Measurements from ENCODE around the gene TRPV5. TPM values are rescaled to one million over a fixed set of nuclear protein-coding genes. Genes with fewer than 3 reads are reported as not detected.

The TRPV5 gene
- total and polyA plus RNA-seq, 2 of the 8 experiments (the other 6 are each of a cell fraction or from before 2014, with no cell fraction given), result 0.03 TPM; not detected in 1

DNA sequence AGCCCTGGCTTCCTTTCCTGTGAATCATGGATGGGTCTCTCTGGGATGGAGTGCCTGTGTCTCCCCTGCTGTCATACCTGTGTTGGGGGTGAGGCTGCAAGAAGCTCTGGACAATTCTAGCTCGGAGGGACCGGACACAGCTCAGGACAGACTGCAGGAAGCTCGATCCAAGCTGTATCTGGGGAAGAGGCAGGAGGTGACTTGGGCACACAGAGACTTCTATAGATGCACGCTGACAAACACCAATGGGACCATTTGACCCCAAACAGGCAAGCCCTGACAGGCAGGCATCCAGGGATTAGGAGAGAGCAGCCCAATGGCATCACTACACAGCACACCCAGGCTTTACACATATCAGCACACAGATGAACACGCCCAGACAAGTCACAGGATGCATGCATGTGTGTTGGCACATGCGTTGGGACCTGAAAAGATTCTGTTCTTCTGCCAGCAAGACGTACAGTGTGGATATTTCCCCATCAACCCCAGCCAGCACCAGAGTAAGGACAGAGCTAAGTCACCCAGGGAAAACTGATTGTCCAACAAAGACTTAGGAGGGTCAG, 10.2 kb upstream of the TRPV5 start:
- H4K5ac ChIP-seq (ENCODE audit: insufficient read length, low read depth, low read length), result no peak overlapping the region
- H3K4me1 ChIP-seq (replicated peaks in 1 of 4; ENCODE audit: control insufficient read depth in 3 of 4, insufficient read depth in 4 of 4, low read length in 3 of 4), result no peaks in the 10 kb centered on the region
- TF ChIP-seq SP4 (IDR thresholded peaks at IDR 0.05; ENCODE audit: low read length) (no peak), CTBP2 (IDR thresholded peaks at IDR 0.05; ENCODE audit: borderline replicate concordance, insufficient read depth, insufficient read length, low read length) (no peak), TAF7 (optimal IDR thresholded peaks at IDR 0.05; ENCODE audit: borderline replicate concordance, low read depth, low read length) (no peak), SIRT6 (IDR thresholded peaks at IDR 0.05; ENCODE audit: low read length) (no peak), POLR2AphosphoS5 (IDR thresholded peaks at IDR 0.05; ENCODE audit: low read depth, low read length) (no peak)
- TF ChIP-seq, protein P1, sequence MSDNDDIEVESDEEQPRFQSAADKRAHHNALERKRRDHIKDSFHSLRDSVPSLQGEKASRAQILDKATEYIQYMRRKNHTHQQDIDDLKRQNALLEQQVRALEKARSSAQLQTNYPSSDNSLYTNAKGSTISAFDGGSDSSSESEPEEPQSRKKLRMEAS (IDR thresholded peaks at IDR 0.05), result no peak
- TF ChIP-seq, protein P2, sequence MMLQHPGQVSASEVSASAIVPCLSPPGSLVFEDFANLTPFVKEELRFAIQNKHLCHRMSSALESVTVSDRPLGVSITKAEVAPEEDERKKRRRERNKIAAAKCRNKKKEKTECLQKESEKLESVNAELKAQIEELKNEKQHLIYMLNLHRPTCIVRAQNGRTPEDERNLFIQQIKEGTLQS (IDR thresholded peaks at IDR 0.05; ENCODE audit: insufficient read depth, low read depth, low read length), result no peak
- H3K4me3 ChIP-seq (ENCODE audit: extremely low read depth in 1 of 4, insufficient read depth in 2 of 4, low read depth in 3 of 4, low read length in 4 of 4), result no peak overlapping the region
- FAIRE-seq (no peak), DNase-seq (ENCODE audit: low read depth in 1 of 2, low spot score in 2 of 2) (no peak)
- no peaks in the 10 kb centered on the region for H3K23me2 ChIP-seq (ENCODE audit: low read depth, low read length)
- no peak overlapping the region for H3K14ac ChIP-seq (ENCODE audit: insufficient read length)
- 88% methylated on average over 7 of the region's 7 CpGs; no CpG with 5 or more reads in 1 of the 2 experiments for WGBS, 2 experiments (ENCODE audit: extremely low coverage in 1 of 2, insufficient coverage in 1 of 2, insufficient read length in 1 of 2, insufficient replicate concordance in 2 of 2, low coverage in 1 of 2, low lambda C conversion rate in 2 of 2, missing lambda C conversion rate in 1 of 2)
- H3K18ac ChIP-seq (ENCODE audit: extremely low read depth, low read length), result no peak overlapping the region
- H3K27me3 ChIP-seq (replicated peaks in 1 of 4; ENCODE audit: control insufficient read depth in 3 of 4, extremely low read depth in 1 of 4, insufficient read depth in 3 of 4, low read length in 3 of 4), result no peaks in the 10 kb centered on the region; a peak in 1 of 7 replicates
- H3K9me3 ChIP-seq (ENCODE audit: insufficient read depth in 2 of 2, low read depth in 1 of 2, low read length in 1 of 2), result no peaks in the 10 kb centered on the region
- CTCF ChIA-PET (ENCODE audit: partially characterized antibody), result interaction anchor here (0.7 to 3.4 kb wide), 9 partner anchors 9 to 428 kb away, joined by 3 to 12 read pairs (median 7); partner anchors contain the start of gene TRPV5
- no peak overlapping the region for H3K9ac ChIP-seq (replicated peaks in 1 of 4; ENCODE audit: extremely low read depth in 1 of 4, low read depth in 3 of 4, low read length in 3 of 4)
- no peak overlapping the region for H2AK5ac ChIP-seq (ENCODE audit: low read depth, low read length)
- no peak overlapping the region for H2AFZ ChIP-seq (ENCODE audit: low read length)
- H4K20me1 ChIP-seq (replicated peaks in 1 of 2; ENCODE audit: control insufficient read depth in 1 of 2, insufficient read depth in 2 of 2, low read length in 2 of 2), result peaks cover 0 to 1% of the 10 kb centered on the region in 2 experiments
- H3K4ac ChIP-seq (replicated peaks; ENCODE audit: insufficient read length, low read depth, low read length), result no peak overlapping the region
- POLR2A ChIA-PET (ENCODE audit: partially characterized antibody), result no interaction called here
- H3K79me1 ChIP-seq (ENCODE audit: low read depth, low read length), result no peaks in the 10 kb centered on the region
- H4K8ac ChIP-seq (ENCODE audit: extremely low read depth, insufficient read depth, low read length), result no peak overlapping the region
- H3K79me2 ChIP-seq (ENCODE audit: control insufficient read depth in 1 of 2, insufficient read depth in 2 of 2, low read length in 2 of 2), result no peaks in the 10 kb centered on the region
- no peak overlapping the region for H3K4me2 ChIP-seq (ENCODE audit: insufficient read depth in 1 of 2, low read depth in 2 of 2, low read length in 2 of 2)
- no peak overlapping the region for H3K27ac ChIP-seq (ENCODE audit: low read depth, low read length)
- no peak overlapping the region for H3K56ac ChIP-seq (replicated peaks; ENCODE audit: insufficient read length, low read depth, low read length)
- H2BK15ac ChIP-seq (ENCODE audit: low read length), result no peak overlapping the region
- no peak overlapping the region for H4K91ac ChIP-seq (replicated peaks; ENCODE audit: insufficient read length, low read length)
- peak overlapping the region; percentile 47 for H2BK5ac ChIP-seq (ENCODE audit: low read depth, low read length)
- H3K23ac ChIP-seq (ENCODE audit: insufficient read length), result no peak overlapping the region
- no peak overlapping the region for H2BK20ac ChIP-seq (ENCODE audit: low read length)
- peak overlapping the region; percentile 43; the same call in 1 of the 2 replicates for H2BK12ac ChIP-seq (ENCODE audit: low read depth, low read length)
- H2BK120ac ChIP-seq (replicated peaks; ENCODE audit: low read depth, low read length), result no peak overlapping the region
- H3K36me3 ChIP-seq (ENCODE audit: control insufficient read depth in 2 of 4, insufficient read depth in 4 of 4, low read length in 3 of 4), result no peaks in the 10 kb centered on the region

All from H1 (cell line).